H9 (cell line): ENCODE measurements around the gene RAPGEF6. TPM values are rescaled to one million over a fixed set of nuclear protein-coding genes. Genes with fewer than 3 reads are reported as not detected.

Experiments used
- DNase-seq: peaks from one replicate; pipeline ENCODE4 v3.0.0-alpha.2; 2017
- H2AFZ ChIP-seq: one replicate; pipeline ENCODE4 v1.6.1; 2013; ENCODE audit warnings: mild to moderate bottlenecking, low read length, control low read depth, moderate library complexity
- H2AK5ac ChIP-seq: 2 replicates; pipeline ENCODE4 v1.6.1; 2013; ENCODE audit warnings: low read length, control low read depth, mixed read lengths; ENCODE audit not compliant: insufficient read length
- H2BK120ac ChIP-seq: one replicate; pipeline ENCODE4 v1.6.1; 2013; ENCODE audit warnings: low read depth, mild to moderate bottlenecking, low read length, control low read depth, inconsistent platforms; ENCODE audit not compliant: poor library complexity, severe bottlenecking
- H2BK12ac ChIP-seq: 2 replicates; pipeline ENCODE4 v1.6.1; 2013; ENCODE audit warnings: low read length, control low read depth, mixed read lengths, low read depth; ENCODE audit not compliant: insufficient read length
- H2BK15ac ChIP-seq: 2 replicates; pipeline ENCODE4 v1.6.1; 2013; ENCODE audit warnings: low read depth, low read length, control low read depth
- H2BK20ac ChIP-seq: one replicate; pipeline ENCODE4 v1.6.1; 2013; ENCODE audit warnings: low read depth, mild to moderate bottlenecking, low read length, control low read depth, inconsistent platforms; ENCODE audit not compliant: poor library complexity, severe bottlenecking
- H2BK5ac ChIP-seq: 2 replicates; pipeline ENCODE4 v1.6.1; 2013; ENCODE audit warnings: low read length, control low read depth, mixed read lengths; ENCODE audit not compliant: insufficient read length
- H3K14ac ChIP-seq: 2 replicates; pipeline ENCODE4 v1.6.1; 2013; ENCODE audit warnings: low read length, control low read depth; ENCODE audit not compliant: insufficient read depth
- H3K18ac ChIP-seq: 2 replicates; pipeline ENCODE4 v1.6.1; 2013; ENCODE audit warnings: low read depth, mild to moderate bottlenecking, mixed read lengths, low read length, control low read depth; ENCODE audit not compliant: insufficient read length
- H3K23ac ChIP-seq: 2 replicates; pipeline ENCODE4 v1.6.1; 2013; ENCODE audit warnings: low read length, control low read depth, mixed read lengths, low read depth; ENCODE audit not compliant: insufficient read length
- H3K23me2 ChIP-seq: 2 replicates; pipeline ENCODE4 v1.6.1; 2013; ENCODE audit warnings: low read depth, mild to moderate bottlenecking, mixed read lengths, low read length, control low read depth; ENCODE audit not compliant: insufficient read length, poor library complexity, severe bottlenecking
- H3K27ac ChIP-seq: 2 replicates; pipeline ENCODE4 v1.5.1; 2013; ENCODE audit warnings: low read length, control low read depth, mixed read lengths, low read depth; ENCODE audit not compliant: insufficient read length
- H3K27me3 ChIP-seq: 2 replicates; pipeline ENCODE4 v1.6.1; 2013; ENCODE audit warnings: low read length, control low read depth, inconsistent platforms; ENCODE audit not compliant: insufficient read depth
- H3K4ac ChIP-seq: 2 replicates; pipeline ENCODE4 v1.6.1; 2013; ENCODE audit warnings: low read depth, mild to moderate bottlenecking, control low read depth, inconsistent platforms, low read length, moderate library complexity
- H3K4me1 ChIP-seq: 2 replicates; pipeline ENCODE4 v1.6.1; 2013; ENCODE audit warnings: low read length, control low read depth, inconsistent platforms; ENCODE audit not compliant: insufficient read depth
- H3K4me2 ChIP-seq: 2 replicates; pipeline ENCODE4 v1.6.1; 2013; ENCODE audit warnings: low read length, control low read depth, mixed read lengths; ENCODE audit not compliant: insufficient read length, insufficient read depth
- H3K56ac ChIP-seq: 2 replicates; pipeline ENCODE4 v1.6.1; 2013; ENCODE audit warnings: low read depth, mild to moderate bottlenecking, mixed read lengths, low read length, control low read depth; ENCODE audit not compliant: insufficient read length
- H3K79me1 ChIP-seq: 2 replicates; pipeline ENCODE4 v1.6.1; 2013; ENCODE audit warnings: low read depth, mild to moderate bottlenecking, moderate library complexity, low read length, control low read depth, inconsistent platforms; ENCODE audit not compliant: insufficient read depth, poor library complexity, severe bottlenecking
- H3K79me2 ChIP-seq: 2 replicates; pipeline ENCODE4 v1.6.1; 2013; ENCODE audit warnings: low read length, control low read depth, inconsistent platforms; ENCODE audit not compliant: insufficient read depth
- H3K9ac ChIP-seq: 2 replicates; pipeline ENCODE4 v1.6.1; 2013; ENCODE audit warnings: low read length, control low read depth, mixed read lengths; ENCODE audit not compliant: insufficient read length; ENCODE audit errors: extremely low read depth
- H3K9me3 ChIP-seq: one replicate; pipeline ENCODE4 v1.6.1; 2013; ENCODE audit warnings: low read depth, low read length, inconsistent platforms; ENCODE audit not compliant: control insufficient read depth
- H3T11ph ChIP-seq: one replicate; pipeline ENCODE4 v1.6.1; 2013; ENCODE audit warnings: mild to moderate bottlenecking, low read length, control low read depth, inconsistent platforms
- H4K20me1 ChIP-seq: one replicate; pipeline ENCODE4 v1.6.1; 2013; ENCODE audit not compliant: control insufficient read depth, insufficient read length, insufficient read depth
- H4K5ac ChIP-seq: 2 replicates; pipeline ENCODE4 v1.6.1; 2013; ENCODE audit warnings: low read depth, mild to moderate bottlenecking, mixed read lengths, low read length, control low read depth; ENCODE audit not compliant: insufficient read length
- H4K8ac ChIP-seq: replicated peaks from 2 replicates; pipeline ENCODE4 v1.6.1; 2013; ENCODE audit warnings: low read length, control low read depth, mixed read lengths, low read depth; ENCODE audit not compliant: insufficient read length
- H4K91ac ChIP-seq: 2 replicates; pipeline ENCODE4 v1.6.1; 2013; ENCODE audit warnings: low read depth, mild to moderate bottlenecking, moderate library complexity, mixed read lengths, low read length, control low read depth; ENCODE audit not compliant: insufficient read length
- H3K27ac Mint-ChIP-seq, 3 experiments: 2 replicates in 2 of 3; 3 replicates in 1 of 3; pipeline ENCODE4 v1.8.0; 2020 to 2021; ENCODE audit warnings: mixed read lengths in 3 of 3, mild to moderate bottlenecking in 1 of 3, moderate library complexity in 1 of 3
- H3K27me3 Mint-ChIP-seq: 2 replicates; pipeline ENCODE4 v1.8.0; 2021; ENCODE audit warnings: low read depth, mild to moderate bottlenecking, moderate library complexity, mixed read lengths
- H3K36me3 Mint-ChIP-seq, 3 experiments: 2 replicates in 2 of 3; 3 replicates in 1 of 3; pipeline ENCODE4 v1.8.0; 2020 to 2021; ENCODE audit warnings: low read depth in 3 of 3, mixed read lengths in 3 of 3; ENCODE audit not compliant: insufficient read depth in 1 of 3
- H3K4me1 Mint-ChIP-seq, 2 experiments: 2 replicates each; pipeline ENCODE4 v1.8.0; 2020; ENCODE audit warnings: mixed read lengths in 2 of 2
- H3K4me3 Mint-ChIP-seq, 2 experiments: 2 replicates in 1 of 2; 3 replicates in 1 of 2; pipeline ENCODE4 v1.8.0; 2020 to 2021; ENCODE audit warnings: mild to moderate bottlenecking in 2 of 2, mixed read lengths in 2 of 2, moderate library complexity in 1 of 2
- H3K9me3 Mint-ChIP-seq, 2 experiments: 2 replicates in 1 of 2; 3 replicates in 1 of 2; pipeline ENCODE4 v1.8.0; 2020; ENCODE audit warnings: mild to moderate bottlenecking in 2 of 2, mixed read lengths in 2 of 2, moderate library complexity in 1 of 2
- WGBS: extraction: QIAGEN DNeasy Blood & Tissue Kit; methylation state at CpG from one replicate; pipeline ENCODE4 v1.1.7; 2013; ENCODE audit warnings: missing lambda C conversion rate, low lambda C conversion rate, mixed read lengths; ENCODE audit not compliant: insufficient read length; ENCODE audit errors: extremely low coverage; 5-methylcytosine and 5-hydroxymethylcytosine counted together
- total RNA-seq: library from RNA; stranded (reverse); gene quantifications from 2 replicates; pipeline ENCODE4 v1.2.1, GENCODE V29; 2021
- TF ChIP-seq, protein P1 (sequence below): fragments of 200-600 bp; sonication (generic); conservative IDR thresholded peaks from 3 replicates; pipeline ENCODE4 v1.8.0; 2021; ENCODE audit warnings: antibody characterized with exemption, mild to moderate bottlenecking

RAPGEF6 gene
- total RNA-seq, 1 experiment from 2014 or later: 19.7 TPM

DNA sequence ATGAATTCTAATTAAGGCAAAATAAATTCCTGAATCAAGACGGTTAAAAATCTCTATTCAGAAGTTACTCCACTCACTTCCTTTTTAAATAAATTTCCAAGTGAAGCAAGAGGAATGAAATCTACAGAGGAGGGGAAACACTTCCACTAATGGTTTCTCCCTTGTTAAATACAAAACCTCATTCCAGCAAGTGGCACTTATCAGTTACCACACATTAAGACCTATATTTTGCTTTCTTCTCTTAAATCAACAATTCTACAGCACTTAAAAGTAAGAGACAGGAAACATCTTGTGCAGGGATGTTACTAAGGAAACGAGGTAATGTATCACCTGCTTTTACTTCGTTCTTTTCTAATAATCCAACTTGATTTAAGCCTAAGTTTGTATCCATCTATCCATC is 172.6 kb downstream of the RAPGEF6 start:
- H3K27me3 ChIP-seq: no peaks in the 10 kb centered on the region
- Mint-ChIP-seq H3K9me3 (no peaks in the 10 kb centered on the region), H3K4me1 (no peaks in the 10 kb centered on the region), H3K27me3 (no peaks in the 10 kb centered on the region), H3K27ac (no peak overlapping the region), H3K36me3 (peaks cover 2 to 19% (median 13%) of the 10 kb centered on the region in 3 experiments; a peak in 6 of 7 replicates), H3K4me3 (no peak overlapping the region)
- no peaks in the 10 kb centered on the region for H3K9me3 ChIP-seq
- no peak overlapping the region for H3K23ac ChIP-seq
- no peak overlapping the region for H4K8ac ChIP-seq
- TF ChIP-seq, protein P1, sequence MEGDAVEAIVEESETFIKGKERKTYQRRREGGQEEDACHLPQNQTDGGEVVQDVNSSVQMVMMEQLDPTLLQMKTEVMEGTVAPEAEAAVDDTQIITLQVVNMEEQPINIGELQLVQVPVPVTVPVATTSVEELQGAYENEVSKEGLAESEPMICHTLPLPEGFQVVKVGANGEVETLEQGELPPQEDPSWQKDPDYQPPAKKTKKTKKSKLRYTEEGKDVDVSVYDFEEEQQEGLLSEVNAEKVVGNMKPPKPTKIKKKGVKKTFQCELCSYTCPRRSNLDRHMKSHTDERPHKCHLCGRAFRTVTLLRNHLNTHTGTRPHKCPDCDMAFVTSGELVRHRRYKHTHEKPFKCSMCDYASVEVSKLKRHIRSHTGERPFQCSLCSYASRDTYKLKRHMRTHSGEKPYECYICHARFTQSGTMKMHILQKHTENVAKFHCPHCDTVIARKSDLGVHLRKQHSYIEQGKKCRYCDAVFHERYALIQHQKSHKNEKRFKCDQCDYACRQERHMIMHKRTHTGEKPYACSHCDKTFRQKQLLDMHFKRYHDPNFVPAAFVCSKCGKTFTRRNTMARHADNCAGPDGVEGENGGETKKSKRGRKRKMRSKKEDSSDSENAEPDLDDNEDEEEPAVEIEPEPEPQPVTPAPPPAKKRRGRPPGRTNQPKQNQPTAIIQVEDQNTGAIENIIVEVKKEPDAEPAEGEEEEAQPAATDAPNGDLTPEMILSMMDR: no peak
- H2BK20ac ChIP-seq: no peak overlapping the region
- H3K79me1 ChIP-seq: no peaks in the 10 kb centered on the region
- H4K20me1 ChIP-seq: no peaks in the 10 kb centered on the region
- H3K18ac ChIP-seq: no peak overlapping the region
- H4K91ac ChIP-seq: no peak overlapping the region
- H3K4me2 ChIP-seq: no peak overlapping the region
- H3K9ac ChIP-seq: no peak overlapping the region
- no peaks in the 10 kb centered on the region for H3K79me2 ChIP-seq
- no peak overlapping the region for H2AK5ac ChIP-seq
- no peak overlapping the region for H2BK120ac ChIP-seq
- no peak for DNase-seq
- no peak overlapping the region for H2BK12ac ChIP-seq
- no peak overlapping the region for H3K4ac ChIP-seq
- no peak overlapping the region for H3T11ph ChIP-seq
- no peak overlapping the region for H2BK15ac ChIP-seq
- no peak overlapping the region for H2BK5ac ChIP-seq
- H3K56ac ChIP-seq: no peak overlapping the region
- H2AFZ ChIP-seq: no peak overlapping the region
- H3K27ac ChIP-seq: no peak overlapping the region
- H3K14ac ChIP-seq: no peak overlapping the region
- no peaks in the 10 kb centered on the region for H3K23me2 ChIP-seq
- H3K4me1 ChIP-seq: no peaks in the 10 kb centered on the region
- no peak overlapping the region for H4K5ac ChIP-seq
- whole genome bisulfite sequencing: no CpG with 5 or more reads among the region's 3 CpGs
